Activated T-cell treated with anti-CD3 and anti-CD28 coated beads for 1 hour (primary cell): ENCODE measurements around the gene SUSD6.
"Not testable (repeated sequence)": the region's sequence is repeated elsewhere in the genome, so short reads cannot be mapped to it uniquely, and the experiment has no call there.

ENCODE experiments used
- DNase-seq: peaks from one replicate; pipeline ENCODE4 v3.0.0-alpha.2; 2020; ENCODE audit warnings: low read depth

Gene SUSD6

DNA sequence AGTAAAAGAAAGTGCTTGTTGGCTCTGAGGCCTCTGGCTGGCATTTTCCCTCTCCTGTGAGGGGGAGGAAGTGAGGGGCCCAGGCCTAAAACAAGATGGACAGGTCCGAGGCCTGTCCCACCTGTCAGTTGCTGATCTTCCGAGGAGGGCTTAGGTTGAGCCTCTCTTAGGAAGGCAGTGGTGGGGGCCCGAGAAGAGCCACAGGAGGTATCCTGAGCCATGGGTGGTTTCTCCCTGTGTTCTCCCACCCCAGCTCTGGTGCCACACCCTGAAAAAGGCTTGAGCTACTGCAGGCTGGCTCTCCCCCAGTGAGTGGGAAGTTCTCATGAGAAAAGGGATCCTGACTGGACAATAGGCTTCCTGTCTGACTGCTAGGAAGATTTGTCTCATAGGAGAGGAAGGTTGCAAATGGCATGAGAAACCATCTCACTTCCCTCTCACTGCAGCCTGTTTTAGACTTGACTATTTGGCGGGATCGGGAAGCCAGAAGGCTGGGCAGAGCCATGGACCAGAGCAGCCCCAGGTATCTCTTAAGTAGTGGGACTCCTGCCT, 83.4 kb downstream of the SUSD6 start:
- no peak for DNase-seq

DNA sequence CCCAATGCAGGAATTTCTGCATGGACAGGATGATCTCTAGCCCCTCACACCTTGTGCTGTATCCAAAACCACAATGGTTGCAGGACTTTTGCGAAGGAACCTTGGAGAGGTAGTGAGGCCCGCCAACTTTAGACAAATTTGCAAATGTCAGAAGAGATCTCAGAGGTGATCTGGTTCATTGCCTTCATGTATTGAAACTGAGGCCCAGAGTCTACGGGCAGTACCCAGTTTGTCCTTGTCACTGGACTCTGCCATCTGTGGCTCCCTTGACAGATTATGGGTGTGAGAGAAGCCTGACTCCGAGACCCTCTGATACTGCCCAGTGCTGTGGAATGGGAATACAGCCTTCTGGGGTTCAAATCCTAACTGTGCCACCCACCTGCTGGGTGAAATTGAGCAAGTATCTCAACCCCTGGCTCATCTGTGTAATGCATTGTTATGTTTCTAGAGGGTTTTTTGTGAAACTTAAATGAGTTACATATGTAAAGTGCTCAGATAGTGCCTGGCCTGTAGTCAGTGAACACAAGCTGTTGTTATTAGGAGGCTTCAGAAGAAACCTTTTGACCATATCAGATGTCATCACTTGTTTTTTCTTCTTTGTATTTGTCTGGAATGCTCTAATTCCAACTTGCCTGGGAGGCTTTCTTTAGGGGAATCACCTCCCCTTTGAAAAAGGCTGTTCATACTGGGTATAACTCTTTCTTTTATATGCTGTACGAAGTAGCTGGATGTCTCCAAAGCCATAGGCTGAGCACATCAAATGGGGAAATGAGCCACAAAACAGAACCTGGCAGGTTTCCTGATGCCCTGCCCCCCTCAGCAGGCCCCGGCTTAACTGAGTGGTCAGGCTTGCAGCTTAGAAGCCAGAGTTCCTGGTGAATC, 84.2 kb downstream of the SUSD6 start:
- no peak for DNase-seq

DNA sequence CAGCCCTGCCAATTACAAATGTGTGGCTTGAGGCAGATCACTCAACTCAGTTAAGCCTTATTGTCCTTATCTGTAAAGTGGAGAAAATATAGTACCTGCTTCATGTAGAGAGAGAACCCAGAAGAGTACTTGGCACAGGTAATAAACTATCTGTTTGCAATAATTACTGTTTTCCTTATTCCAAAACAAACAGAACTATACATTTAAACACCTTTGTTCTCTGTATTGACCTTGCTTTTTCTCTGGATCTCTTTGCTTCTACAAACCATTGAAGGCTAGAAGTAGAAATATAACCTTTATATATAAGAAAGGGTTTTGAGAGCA, 84.8 kb downstream of the SUSD6 start:
- DNase-seq: no peak

DNA sequence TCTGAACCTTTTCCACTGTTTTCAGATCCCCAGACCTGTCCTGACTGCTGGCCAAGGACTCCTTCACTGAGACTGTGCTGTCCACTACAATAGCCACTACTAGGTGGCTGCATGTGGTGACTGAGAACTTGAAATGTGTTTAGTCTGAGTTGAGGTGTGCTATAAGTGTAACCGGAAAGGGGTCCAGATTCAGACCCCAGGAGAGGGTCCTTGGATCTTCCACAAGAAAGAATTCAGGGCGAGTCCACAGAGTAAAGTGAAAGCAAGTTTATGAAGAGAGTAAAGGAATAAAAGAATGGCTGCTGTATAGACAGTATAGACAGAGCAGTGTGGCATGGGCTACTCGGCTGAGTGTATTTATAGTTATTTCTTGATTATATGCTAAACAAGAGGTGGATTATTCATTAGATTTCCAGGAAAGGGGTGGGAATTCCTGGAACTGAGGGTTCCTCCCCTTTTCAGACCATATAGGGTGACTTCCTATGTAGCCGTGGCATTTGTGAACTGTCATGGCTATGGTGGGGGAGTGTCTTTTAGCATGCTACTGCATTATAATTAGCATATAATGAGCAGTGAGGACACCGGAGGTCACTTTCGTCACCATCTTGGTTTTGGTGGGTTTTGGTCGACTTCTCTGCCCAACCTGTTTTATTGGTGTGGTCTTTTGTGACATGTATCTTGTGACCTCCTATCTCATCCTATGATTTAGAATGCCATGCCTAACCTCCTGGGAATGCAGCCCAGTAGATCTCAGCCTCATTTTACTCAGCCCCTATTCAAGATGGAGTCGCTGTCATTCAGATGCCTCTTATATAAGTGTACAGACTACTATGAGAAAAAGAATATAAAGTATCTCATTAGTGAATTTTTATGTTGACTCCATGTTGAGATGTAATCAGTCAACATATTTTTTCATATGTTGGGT, 85.5 kb downstream of the SUSD6 start:
- no peak for DNase-seq

DNA sequence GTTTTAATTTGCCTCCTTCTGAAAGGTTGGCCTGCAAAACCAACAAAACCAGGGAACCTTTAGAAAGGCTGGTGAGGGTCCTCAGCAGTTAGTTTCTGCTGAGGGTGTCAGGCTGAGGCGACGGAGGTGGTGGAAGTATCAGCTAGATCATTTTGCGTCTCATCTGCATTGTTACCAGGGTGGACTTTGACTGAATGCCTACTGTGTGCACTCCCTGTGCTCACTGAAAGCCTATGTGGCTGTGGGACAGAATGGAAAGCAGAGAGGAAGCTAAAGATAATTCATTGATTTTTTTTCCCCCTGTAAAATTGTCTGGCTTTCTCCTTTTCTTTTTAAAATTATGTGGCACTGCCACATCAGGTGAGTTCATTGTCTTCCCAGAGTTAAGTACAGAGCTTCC, 87.2 kb downstream of the SUSD6 start:
- DNase-seq: no peak

DNA sequence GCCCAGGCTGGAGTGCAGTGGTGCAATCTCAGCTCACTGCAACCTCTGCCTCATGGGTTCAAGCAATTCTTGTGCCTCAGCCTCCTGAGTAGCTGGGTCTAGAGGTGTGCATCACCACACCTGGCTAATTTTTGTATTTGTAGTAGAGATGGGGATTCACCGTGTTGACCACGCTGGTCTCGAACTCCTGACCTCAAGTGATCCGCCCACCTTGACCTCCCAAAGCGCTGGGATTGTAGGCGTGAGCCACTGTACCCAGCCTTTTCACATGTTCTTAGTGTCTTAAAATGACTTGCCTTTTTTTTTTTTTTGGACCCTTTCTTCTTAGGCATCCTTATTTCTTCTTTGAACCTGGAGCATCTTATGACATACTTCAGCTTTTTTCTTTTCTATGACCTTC, 87.8 kb downstream of the SUSD6 start:
- not testable (repeated sequence) for DNase-seq

DNA sequence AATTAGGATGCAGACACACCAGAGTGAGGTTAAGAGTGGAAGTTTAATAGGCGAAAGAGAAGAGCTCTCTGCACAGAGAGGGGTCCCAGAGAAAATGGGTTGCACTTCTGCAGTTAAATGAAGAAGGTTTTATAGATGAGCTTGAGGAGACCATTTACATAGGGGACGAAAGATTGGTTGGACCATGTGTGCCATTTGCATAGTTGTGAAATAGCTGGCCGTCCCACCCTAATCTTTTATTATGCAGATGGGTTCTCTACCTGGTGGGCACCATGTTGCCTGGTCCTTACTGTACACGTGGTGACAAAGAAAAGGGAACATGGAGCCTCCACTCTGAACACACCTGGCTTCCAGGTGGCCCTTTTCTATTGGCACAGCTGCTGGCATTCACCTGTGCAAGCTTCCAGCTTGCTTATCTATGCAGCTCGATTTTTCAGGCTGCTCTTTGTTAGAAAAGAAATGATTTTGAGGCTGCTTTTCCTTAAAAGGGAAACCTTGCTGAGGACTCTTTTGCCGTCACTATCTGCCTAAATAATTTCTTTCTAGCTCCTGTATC, 88.4 kb downstream of the SUSD6 start:
- DNase-seq: no peak

DNA sequence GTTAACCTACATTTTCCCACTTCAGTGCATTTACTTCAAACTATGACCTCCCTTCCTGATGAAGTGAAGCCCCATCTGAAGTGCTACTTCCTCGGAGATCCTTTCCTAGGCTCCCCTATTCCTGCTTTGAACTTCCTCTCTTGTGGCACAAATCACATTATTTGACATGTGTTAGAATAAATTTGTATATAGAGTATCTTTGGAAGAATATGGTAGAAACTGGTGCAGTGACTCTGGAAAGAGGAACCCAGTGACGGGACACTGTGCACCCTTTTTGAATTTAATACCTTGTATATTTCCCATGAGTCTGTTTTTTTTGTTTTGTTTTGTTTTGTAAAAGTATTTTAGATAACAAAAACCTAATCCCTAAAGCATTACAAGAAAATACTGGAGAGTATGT, 89.2 kb downstream of the SUSD6 start:
- DNase-seq: no peak

DNA sequence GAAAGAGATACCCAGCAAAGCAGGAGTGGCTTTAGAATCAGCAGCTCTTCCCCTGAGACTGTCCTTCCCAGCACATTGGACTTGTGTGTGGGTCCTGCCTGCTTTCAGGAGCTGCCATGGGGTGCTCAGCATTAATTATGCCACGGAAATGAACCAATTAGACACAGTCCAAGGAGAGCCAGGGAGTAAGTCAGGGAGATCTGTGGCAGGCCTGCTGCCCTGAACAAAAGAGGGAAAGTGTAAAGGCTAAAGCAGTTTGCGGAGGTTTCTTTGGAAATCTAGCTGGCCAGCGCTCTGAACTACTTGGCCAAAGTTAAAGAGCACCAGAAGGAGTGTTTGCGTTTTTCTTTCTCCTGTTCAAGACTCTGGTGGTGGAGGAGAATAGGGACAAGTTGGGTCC, 89.9 kb downstream of the SUSD6 start:
- DNase-seq: no peak

DNA sequence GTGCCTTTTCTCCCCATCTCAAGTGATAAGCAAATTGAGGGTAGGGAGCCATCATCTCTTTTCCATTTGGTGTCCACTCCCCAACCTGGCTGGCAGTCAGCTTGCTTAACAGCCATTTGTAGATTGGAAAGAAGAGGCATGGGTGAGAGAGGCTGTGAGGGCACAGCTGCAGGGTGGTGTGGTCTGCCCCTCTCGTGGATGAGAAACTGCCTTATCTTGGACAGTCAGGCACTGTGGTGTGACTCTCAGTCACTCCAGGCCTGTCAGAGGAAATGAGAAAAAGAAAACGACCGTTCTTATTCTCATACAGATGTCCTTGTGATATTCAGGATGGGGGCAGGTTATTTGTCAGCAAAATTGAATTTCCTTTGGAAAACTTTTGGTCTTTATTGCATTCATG, 90.5 kb downstream of the SUSD6 start:
- no peak for DNase-seq

DNA sequence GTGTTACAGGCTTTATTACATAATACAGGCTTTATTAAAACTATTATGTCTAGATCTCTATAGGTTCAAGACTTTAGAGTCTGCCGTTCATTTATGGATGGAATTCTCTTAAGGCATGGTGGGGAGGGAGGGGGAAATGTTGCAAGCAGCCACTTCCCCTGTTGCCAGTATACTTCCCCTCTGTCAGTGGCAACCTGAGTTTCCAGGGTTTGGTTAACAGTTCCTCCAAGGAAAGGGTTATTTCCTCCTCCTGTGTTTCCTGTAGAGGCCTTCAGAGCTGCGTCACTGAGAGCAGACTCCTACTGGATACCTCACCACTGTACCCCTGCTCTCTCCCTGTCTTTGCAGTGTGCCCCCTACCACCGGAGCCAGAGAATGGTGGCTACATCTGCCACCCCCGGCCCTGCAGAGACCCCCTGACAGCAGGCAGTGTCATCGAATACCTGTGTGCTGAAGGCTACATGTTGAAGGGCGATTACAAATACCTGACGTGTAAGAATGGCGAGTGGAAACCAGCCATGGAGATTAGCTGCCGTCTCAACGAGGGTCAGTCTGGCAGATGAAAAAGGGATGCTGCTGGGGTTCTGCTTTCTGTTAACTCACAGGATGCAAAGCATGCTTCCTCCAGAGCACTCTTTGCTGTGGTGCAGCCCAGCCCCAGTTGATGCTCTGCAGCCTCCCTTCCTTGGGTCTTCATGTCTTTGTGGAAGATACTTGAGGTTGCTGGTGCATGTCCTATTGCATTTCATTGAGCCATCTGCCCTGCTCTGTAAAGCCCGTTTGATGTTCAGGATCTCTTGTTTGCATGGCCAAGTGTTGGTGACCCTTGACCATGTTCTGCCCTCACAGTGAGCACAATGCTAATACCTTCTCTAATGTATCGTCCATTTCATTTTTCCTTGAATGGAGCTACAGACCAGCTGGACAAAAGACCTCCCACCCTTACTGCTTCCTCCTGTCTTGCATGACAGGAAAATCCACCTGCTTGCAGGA, 91.9 kb downstream of the SUSD6 start:
- DNase-seq: no peak

DNA sequence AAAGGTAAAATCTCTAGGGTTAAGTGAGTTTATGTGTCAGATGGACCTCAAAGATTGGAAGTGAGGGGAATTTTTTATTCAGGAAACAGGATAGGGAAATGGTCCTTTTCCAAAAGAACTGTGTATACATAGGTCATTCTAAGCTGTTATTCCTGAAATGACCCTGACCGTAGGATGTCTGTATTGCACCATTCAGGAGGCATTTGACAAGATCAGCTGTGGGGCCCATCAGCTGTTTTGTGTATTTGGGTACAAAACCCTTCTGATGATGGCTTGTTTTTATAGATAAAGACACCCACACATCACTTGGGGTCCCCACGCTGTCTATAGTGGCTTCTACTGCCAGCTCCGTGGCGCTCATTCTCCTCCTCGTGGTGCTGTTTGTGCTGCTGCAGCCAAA, 92.9 kb downstream of the SUSD6 start:
- DNase-seq: no peak

DNA sequence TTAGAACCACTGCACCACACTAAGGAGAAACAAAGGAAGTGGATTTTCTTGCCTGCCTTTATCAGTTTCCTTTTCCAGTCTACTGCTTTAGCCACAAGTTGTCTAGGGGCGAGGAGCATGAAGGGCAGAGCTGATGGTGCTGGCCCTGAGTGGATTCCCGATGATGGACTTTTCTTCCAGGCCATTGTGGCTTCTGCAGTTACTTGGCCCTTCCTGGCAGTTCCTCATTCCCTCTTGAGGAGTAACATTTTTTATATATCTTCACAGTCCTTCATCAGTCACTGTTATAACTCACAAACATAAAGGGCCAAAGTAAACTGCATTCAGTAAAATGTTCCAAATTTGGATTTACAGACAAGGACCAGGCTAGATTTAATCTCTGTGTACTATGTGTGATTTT, 94.3 kb downstream of the SUSD6 start:
- no peak for DNase-seq

DNA sequence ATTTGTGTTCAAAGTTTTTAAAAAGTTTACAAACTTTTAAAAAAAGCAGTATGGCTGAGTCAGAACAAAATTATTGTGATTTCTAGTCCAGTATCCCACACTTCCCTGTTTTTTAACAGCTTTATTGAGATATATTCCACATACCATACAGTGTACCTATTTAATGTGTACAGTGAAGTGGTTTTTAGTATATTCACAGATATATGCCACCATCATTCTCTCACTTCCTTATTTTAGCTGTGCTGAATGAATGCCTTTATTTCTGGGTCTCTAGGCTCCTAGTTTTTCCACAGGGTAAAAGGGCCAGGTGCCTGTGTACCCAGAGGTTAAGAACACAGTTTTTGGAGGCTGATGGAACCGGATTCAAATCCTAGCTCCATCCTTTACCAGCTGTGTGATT, 96.7 kb downstream of the SUSD6 start:
- no peak for DNase-seq

DNA sequence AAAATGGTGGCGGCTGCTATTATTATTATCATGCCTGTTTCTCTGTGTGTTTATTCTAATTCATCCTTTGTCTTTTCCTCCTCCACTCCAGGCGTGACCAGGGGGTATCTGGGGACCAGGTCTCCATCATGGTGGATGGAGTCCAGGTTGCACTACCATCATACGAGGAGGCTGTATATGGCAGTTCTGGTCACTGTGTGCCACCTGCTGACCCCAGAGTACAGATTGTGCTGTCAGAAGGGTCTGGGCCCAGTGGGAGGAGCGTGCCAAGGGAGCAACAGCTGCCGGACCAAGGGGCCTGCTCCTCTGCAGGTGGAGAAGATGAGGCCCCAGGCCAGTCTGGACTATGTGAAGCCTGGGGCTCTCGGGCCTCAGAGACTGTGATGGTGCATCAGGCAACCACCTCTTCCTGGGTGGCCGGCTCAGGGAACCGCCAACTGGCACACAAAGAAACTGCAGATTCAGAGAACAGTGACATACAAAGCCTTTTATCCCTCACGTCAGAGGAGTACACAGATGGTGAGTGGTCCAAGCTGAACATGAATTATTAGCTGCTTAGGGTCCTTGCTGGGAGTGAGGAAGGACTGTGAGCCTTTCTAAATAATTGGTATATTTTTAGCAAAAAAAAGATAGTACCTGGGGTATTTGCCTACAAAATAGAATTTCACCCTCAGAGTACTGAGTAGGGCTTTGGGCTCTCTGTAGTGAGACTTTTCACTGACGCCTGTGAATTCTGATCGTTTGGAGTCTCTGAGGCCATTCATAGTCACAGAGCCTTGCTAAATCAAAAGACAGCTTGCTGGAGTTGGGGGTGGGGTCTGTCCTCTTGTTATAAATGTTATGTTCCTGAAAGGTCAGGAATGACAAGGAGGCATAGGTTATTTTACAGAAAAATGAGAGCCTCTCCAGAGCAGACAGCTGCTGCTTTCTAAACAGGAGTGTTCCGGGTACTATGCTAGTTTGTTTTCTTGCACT, 97.5 kb downstream of the SUSD6 start:
- DNase-seq: no peak

DNA sequence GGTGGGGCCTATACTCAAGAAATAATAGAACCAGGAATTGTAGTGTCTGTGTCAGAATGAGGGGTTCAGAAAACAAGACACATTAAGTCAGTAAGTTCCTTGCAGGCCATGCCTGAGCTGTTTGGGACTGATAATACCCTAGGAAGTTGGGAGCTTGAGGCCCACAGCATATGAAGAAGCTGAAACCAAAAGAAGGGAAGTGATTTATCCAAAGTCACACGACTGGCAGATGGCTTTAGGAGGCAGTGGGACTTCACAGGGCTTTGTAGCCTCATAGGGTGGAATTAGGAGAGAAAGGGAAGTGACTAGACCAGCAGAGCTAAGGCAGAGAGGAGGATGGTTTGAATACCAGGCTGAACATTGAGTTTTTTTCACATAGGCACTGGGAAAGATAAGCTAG, 99.0 kb downstream of the SUSD6 start:
- DNase-seq: no peak

DNA sequence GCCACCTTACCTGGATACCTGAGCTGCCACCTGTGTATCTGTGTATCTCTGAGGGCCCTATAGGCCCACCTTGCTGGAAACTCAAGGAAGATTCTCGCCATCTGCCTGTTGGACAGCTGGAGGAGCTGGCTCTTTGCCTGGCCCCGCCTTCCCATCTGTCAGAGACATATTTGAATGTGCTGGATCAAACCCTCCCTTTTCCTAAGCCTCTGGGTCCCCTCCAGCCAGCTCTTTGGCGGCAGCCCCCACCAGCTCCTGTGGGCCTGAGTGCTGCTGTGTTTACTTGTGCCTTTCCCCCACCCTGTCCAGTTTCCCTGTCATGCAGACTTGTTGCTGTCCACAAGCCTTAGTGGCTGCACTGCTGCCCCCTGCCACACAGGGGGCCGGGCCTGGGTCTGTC, 99.7 kb downstream of the SUSD6 start:
- no peak for DNase-seq

DNA sequence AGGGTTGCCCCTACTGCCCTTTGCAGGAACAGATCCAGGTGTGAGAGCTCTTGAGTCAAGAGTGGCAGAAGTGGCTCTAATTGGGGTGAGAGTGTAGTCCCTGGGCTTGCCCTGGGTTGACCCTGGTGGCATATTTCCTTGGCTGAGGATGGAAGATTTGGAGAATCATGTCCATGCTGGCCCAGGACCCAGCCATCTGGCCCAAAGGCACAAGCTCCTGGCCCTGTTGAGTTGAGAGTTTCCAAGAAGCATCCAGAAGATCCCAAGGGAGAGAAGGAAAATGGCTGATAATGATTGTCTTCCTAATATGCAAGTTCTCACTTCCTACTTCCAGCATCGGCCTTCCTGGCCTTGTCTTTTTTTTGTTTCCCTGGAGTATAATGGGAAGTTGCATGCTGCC, 100.1 kb downstream of the SUSD6 start:
- DNase-seq: no peak

DNA sequence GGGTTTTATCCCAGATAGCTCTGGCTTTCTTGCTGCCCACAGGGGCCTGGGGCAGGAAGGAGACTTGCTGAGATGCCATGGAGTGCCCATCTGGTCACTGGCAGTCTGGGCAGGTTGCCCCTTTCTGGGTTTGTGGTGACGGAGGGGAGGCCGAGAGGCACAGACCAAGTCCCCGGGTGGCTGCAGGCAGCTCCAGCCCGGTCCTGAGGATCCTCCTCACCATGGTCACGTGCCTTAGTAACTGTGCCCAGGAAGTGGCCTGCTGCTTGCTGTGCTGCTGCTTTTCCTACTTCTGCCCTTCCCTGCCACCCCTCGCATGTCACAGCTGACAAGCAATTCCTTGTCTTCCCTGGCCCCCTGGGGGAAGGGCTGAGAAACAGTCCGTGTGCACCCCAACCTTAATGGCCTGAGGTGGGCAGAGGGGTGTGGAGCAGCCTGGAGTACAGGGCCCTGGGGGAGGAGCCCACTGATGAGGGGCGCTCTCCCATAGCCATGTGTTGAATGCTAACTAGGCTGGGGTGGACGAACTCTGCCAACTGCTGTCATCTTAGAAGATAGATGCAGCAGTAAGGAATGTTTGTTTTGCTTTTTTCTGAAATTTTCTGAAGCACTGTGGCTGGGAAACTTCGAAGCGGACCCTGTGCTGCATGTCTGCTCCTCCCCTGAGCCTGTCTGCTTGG, 100.6 kb downstream of the SUSD6 start:
- no peak for DNase-seq
